ENCODE data around the gene UNC5B.

DNA sequence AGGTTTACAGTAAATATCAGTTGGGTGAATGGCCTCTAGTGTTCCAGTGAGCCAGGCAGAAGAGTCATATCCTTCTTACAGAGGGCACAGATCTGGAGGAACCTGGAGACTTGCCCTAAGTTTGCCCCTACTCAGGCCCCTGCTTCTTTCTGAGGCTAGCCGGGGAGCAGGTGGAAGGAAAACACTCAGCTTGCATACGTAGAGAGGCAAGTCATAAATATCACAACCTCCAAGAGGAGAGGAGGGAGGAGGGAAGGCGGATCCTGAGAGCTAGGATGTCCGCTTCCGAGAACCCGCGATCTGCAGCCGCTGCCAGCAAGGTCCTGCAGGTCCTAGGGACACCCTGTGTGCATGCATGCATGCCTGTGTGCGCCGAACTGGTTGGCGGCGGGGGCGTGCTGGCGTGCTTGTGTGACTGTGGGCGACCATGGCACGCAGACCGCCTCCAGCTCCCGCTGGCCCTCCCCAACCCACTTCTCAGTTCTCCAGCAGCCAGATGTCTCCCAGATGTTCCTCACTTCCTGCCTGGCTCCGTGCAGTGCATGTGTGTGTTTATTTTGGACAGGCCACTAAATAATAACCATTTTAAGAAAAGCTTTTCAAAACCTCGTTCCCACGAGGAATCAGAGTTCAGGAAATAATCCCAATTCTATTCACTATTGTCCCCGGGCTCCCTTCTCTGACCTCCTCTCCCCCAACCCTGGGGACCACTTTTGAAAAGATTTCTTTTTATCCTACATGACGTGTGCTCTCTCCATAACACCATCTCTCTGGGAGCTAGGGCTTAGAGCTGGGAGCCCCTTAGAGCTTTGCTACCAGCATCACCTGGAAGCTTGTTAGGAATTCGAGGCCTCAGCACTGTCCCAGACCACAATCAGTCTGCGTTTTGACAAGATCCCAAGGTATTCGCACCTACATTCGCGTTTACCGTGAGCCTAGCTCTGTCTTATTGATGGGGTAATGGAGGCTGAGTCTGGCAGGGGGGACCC is 32.4 kb downstream of the UNC5B start:
- TF ChIP-seq, protein P1, sequence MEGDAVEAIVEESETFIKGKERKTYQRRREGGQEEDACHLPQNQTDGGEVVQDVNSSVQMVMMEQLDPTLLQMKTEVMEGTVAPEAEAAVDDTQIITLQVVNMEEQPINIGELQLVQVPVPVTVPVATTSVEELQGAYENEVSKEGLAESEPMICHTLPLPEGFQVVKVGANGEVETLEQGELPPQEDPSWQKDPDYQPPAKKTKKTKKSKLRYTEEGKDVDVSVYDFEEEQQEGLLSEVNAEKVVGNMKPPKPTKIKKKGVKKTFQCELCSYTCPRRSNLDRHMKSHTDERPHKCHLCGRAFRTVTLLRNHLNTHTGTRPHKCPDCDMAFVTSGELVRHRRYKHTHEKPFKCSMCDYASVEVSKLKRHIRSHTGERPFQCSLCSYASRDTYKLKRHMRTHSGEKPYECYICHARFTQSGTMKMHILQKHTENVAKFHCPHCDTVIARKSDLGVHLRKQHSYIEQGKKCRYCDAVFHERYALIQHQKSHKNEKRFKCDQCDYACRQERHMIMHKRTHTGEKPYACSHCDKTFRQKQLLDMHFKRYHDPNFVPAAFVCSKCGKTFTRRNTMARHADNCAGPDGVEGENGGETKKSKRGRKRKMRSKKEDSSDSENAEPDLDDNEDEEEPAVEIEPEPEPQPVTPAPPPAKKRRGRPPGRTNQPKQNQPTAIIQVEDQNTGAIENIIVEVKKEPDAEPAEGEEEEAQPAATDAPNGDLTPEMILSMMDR (IDR thresholded peaks at IDR 0.05), result no peak
- TF ChIP-seq POLR2A (IDR thresholded peaks at IDR 0.05), result no peak
